K562 (cell line): ENCODE results near the gene CLSTN1.

Source experiments
- FOSL1 ChIP-seq: fragments of 200-800 bp; sonication (Bioruptor generic); conservative IDR thresholded peaks from 2 replicates; pipeline ENCODE4 v1.6.1; 2016; ENCODE audit warnings: missing genetic modification characterization, missing compliant biosample characterization
- SMAD4 ChIP-seq: fragments of 250-450 bp; sonication (Bioruptor Pico); conservative IDR thresholded peaks from 2 replicates; pipeline ENCODE4 v1.8.0; 2021; ENCODE audit warnings: inconsistent platforms, mild to moderate bottlenecking, moderate library complexity
- TF ChIP-seq, protein P1 (sequence below): fragments of 450-650 bp; IDR thresholded peaks from 2 replicates; pipeline ENCODE4 v1.6.1; 2016; ENCODE audit warnings: mild to moderate bottlenecking, moderate library complexity
- TF ChIP-seq, protein P2 (sequence below), 3 experiments: IDR thresholded peaks in 2 of 3; conservative IDR thresholded peaks in 1 of 3; 2 replicates each; pipeline ENCODE4 v1.5.1; 2011 to 2012; ENCODE audit warnings: low read length in 3 of 3, mild to moderate bottlenecking in 3 of 3, control low read depth in 2 of 3, improper control_type of control experiment in 1 of 3, inconsistent platforms in 1 of 3, low read depth in 1 of 3, mixed read lengths in 1 of 3, moderate library complexity in 1 of 3; ENCODE audit not compliant: insufficient read depth in 2 of 3
- TF ChIP-seq, protein P3 (sequence below), 2 experiments: fragments of 250-450 bp in 1 of 2; fragments of 450-650 bp in 1 of 2; sonication (Bioruptor Pico) in 1 of 2; IDR thresholded peaks; 2 replicates each; pipeline versions ENCODE4 v1.6.1 to v1.8.0; 2016 to 2021; ENCODE audit warnings: mild to moderate bottlenecking in 2 of 2, moderate library complexity in 2 of 2, missing compliant biosample characterization in 1 of 2, missing genetic modification characterization in 1 of 2
- TF ChIP-seq, protein P4 (sequence below): fragments of 450-650 bp; IDR thresholded peaks from 2 replicates; pipeline ENCODE4 v1.6.1; 2014; ENCODE audit warnings: low read depth, mild to moderate bottlenecking, moderate library complexity, borderline replicate concordance

DNA sequence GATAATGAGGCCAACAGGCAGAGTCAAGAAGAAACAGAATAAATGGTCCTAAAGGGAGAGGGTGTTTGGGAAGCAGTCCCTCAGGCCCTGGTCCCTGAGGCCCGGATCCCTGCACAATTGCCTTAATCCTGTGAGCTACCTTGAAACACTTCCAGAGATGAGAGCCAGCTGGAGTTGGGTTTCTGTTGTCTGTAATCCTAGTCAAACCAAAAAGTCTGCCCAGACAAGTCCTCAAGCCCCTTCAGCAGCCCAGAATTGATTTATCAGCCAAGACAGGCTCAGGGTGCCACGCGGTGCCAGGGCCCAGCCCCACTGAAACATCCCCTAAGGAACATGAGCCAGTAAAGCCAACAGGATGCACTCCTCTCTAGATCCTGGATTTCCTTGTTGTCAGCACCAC is 16.4 kb upstream of the CLSTN1 start:
- TF ChIP-seq SMAD4 (CRISPR knock-in tag) (no peak), FOSL1 (tag) (no peak)
- TF ChIP-seq, protein P1, sequence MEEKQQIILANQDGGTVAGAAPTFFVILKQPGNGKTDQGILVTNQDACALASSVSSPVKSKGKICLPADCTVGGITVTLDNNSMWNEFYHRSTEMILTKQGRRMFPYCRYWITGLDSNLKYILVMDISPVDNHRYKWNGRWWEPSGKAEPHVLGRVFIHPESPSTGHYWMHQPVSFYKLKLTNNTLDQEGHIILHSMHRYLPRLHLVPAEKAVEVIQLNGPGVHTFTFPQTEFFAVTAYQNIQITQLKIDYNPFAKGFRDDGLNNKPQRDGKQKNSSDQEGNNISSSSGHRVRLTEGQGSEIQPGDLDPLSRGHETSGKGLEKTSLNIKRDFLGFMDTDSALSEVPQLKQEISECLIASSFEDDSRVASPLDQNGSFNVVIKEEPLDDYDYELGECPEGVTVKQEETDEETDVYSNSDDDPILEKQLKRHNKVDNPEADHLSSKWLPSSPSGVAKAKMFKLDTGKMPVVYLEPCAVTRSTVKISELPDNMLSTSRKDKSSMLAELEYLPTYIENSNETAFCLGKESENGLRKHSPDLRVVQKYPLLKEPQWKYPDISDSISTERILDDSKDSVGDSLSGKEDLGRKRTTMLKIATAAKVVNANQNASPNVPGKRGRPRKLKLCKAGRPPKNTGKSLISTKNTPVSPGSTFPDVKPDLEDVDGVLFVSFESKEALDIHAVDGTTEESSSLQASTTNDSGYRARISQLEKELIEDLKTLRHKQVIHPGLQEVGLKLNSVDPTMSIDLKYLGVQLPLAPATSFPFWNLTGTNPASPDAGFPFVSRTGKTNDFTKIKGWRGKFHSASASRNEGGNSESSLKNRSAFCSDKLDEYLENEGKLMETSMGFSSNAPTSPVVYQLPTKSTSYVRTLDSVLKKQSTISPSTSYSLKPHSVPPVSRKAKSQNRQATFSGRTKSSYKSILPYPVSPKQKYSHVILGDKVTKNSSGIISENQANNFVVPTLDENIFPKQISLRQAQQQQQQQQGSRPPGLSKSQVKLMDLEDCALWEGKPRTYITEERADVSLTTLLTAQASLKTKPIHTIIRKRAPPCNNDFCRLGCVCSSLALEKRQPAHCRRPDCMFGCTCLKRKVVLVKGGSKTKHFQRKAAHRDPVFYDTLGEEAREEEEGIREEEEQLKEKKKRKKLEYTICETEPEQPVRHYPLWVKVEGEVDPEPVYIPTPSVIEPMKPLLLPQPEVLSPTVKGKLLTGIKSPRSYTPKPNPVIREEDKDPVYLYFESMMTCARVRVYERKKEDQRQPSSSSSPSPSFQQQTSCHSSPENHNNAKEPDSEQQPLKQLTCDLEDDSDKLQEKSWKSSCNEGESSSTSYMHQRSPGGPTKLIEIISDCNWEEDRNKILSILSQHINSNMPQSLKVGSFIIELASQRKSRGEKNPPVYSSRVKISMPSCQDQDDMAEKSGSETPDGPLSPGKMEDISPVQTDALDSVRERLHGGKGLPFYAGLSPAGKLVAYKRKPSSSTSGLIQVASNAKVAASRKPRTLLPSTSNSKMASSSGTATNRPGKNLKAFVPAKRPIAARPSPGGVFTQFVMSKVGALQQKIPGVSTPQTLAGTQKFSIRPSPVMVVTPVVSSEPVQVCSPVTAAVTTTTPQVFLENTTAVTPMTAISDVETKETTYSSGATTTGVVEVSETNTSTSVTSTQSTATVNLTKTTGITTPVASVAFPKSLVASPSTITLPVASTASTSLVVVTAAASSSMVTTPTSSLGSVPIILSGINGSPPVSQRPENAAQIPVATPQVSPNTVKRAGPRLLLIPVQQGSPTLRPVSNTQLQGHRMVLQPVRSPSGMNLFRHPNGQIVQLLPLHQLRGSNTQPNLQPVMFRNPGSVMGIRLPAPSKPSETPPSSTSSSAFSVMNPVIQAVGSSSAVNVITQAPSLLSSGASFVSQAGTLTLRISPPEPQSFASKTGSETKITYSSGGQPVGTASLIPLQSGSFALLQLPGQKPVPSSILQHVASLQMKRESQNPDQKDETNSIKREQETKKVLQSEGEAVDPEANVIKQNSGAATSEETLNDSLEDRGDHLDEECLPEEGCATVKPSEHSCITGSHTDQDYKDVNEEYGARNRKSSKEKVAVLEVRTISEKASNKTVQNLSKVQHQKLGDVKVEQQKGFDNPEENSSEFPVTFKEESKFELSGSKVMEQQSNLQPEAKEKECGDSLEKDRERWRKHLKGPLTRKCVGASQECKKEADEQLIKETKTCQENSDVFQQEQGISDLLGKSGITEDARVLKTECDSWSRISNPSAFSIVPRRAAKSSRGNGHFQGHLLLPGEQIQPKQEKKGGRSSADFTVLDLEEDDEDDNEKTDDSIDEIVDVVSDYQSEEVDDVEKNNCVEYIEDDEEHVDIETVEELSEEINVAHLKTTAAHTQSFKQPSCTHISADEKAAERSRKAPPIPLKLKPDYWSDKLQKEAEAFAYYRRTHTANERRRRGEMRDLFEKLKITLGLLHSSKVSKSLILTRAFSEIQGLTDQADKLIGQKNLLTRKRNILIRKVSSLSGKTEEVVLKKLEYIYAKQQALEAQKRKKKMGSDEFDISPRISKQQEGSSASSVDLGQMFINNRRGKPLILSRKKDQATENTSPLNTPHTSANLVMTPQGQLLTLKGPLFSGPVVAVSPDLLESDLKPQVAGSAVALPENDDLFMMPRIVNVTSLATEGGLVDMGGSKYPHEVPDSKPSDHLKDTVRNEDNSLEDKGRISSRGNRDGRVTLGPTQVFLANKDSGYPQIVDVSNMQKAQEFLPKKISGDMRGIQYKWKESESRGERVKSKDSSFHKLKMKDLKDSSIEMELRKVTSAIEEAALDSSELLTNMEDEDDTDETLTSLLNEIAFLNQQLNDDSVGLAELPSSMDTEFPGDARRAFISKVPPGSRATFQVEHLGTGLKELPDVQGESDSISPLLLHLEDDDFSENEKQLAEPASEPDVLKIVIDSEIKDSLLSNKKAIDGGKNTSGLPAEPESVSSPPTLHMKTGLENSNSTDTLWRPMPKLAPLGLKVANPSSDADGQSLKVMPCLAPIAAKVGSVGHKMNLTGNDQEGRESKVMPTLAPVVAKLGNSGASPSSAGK = no peak
- TF ChIP-seq, protein P2, sequence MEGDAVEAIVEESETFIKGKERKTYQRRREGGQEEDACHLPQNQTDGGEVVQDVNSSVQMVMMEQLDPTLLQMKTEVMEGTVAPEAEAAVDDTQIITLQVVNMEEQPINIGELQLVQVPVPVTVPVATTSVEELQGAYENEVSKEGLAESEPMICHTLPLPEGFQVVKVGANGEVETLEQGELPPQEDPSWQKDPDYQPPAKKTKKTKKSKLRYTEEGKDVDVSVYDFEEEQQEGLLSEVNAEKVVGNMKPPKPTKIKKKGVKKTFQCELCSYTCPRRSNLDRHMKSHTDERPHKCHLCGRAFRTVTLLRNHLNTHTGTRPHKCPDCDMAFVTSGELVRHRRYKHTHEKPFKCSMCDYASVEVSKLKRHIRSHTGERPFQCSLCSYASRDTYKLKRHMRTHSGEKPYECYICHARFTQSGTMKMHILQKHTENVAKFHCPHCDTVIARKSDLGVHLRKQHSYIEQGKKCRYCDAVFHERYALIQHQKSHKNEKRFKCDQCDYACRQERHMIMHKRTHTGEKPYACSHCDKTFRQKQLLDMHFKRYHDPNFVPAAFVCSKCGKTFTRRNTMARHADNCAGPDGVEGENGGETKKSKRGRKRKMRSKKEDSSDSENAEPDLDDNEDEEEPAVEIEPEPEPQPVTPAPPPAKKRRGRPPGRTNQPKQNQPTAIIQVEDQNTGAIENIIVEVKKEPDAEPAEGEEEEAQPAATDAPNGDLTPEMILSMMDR (IDR thresholded peaks at IDR 0.05 in 2 of 3, conservative IDR thresholded peaks at IDR 0.05 in 1 of 3; ENCODE audit: insufficient read depth in 2 of 3, low read depth in 1 of 3, low read length in 3 of 3) = no peak
- TF ChIP-seq, protein P3, sequence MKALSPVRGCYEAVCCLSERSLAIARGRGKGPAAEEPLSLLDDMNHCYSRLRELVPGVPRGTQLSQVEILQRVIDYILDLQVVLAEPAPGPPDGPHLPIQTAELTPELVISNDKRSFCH (CRISPR knock-in tag; IDR thresholded peaks at IDR 0.05) = no peak
- TF ChIP-seq, protein P3 (tag; IDR thresholded peaks at IDR 0.05) = no peak
- TF ChIP-seq, protein P4, sequence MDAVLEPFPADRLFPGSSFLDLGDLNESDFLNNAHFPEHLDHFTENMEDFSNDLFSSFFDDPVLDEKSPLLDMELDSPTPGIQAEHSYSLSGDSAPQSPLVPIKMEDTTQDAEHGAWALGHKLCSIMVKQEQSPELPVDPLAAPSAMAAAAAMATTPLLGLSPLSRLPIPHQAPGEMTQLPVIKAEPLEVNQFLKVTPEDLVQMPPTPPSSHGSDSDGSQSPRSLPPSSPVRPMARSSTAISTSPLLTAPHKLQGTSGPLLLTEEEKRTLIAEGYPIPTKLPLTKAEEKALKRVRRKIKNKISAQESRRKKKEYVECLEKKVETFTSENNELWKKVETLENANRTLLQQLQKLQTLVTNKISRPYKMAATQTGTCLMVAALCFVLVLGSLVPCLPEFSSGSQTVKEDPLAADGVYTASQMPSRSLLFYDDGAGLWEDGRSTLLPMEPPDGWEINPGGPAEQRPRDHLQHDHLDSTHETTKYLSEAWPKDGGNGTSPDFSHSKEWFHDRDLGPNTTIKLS = no peak
